ENCODE data around the gene ITIH5. TPM values are rescaled to one million over a fixed set of nuclear protein-coding genes. Genes with fewer than 3 reads are reported as not detected.

ITIH5 gene
- total and polyA plus RNA-seq, 2 of the 13 experiments (the other 11 are each of a cell fraction or from before 2014, with no cell fraction given) = 4.7 to 8.9 TPM

DNA sequence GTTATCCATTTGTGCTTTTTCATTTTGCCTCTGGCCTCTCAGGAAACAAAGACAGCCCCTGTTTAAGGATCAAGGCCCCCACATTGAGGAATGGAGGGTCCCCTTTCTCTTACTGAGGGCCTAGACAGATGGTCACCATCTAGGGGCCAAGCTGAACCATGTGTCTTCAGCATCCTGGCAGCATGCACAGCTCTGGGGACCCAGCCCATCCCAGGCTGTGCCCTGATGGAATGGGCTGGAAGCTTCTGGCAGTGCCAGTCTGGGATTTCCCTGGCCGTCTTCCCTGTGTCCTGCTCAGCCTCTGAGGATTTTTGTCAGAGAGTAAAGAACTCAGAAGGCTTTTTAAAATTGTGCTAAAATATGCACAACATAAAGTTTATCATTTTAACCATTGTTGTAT, 116.8 kb downstream of the ITIH5 start (continued):
- TF ChIP-seq, protein P1, sequence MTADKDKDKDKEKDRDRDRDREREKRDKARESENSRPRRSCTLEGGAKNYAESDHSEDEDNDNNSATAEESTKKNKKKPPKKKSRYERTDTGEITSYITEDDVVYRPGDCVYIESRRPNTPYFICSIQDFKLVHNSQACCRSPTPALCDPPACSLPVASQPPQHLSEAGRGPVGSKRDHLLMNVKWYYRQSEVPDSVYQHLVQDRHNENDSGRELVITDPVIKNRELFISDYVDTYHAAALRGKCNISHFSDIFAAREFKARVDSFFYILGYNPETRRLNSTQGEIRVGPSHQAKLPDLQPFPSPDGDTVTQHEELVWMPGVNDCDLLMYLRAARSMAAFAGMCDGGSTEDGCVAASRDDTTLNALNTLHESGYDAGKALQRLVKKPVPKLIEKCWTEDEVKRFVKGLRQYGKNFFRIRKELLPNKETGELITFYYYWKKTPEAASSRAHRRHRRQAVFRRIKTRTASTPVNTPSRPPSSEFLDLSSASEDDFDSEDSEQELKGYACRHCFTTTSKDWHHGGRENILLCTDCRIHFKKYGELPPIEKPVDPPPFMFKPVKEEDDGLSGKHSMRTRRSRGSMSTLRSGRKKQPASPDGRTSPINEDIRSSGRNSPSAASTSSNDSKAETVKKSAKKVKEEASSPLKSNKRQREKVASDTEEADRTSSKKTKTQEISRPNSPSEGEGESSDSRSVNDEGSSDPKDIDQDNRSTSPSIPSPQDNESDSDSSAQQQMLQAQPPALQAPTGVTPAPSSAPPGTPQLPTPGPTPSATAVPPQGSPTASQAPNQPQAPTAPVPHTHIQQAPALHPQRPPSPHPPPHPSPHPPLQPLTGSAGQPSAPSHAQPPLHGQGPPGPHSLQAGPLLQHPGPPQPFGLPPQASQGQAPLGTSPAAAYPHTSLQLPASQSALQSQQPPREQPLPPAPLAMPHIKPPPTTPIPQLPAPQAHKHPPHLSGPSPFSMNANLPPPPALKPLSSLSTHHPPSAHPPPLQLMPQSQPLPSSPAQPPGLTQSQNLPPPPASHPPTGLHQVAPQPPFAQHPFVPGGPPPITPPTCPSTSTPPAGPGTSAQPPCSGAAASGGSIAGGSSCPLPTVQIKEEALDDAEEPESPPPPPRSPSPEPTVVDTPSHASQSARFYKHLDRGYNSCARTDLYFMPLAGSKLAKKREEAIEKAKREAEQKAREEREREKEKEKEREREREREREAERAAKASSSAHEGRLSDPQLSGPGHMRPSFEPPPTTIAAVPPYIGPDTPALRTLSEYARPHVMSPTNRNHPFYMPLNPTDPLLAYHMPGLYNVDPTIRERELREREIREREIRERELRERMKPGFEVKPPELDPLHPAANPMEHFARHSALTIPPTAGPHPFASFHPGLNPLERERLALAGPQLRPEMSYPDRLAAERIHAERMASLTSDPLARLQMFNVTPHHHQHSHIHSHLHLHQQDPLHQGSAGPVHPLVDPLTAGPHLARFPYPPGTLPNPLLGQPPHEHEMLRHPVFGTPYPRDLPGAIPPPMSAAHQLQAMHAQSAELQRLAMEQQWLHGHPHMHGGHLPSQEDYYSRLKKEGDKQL (CRISPR knock-in tag; IDR thresholded peaks at IDR 0.05; ENCODE audit: low read depth) = no peak
- TF ChIP-seq ELF3 (CRISPR knock-in tag; IDR thresholded peaks at IDR 0.05) = no peak

DNA sequence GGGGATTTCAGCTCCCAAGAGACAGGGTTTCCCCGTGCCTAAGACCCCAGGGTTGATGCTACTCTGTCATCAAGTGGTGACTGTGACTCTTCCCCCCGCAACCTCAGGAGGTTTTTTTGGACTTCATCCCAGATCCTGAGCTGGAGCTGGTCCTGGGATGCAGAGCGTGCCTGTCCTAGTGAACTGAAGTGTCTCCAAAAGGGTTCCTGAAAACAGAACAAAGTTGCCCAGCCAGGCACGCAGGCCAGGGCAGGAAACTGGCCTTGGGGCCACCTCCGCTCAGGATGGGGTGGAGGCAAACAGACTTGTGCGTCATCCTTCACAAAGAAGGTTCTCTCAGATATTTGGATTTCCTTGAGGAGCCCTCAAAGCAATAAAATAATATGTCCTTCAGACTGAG, 118.9 kb downstream of the ITIH5 start:
- Histone ChIP-seq H3K4me2 (ENCODE audit: low read depth, low read length) (no peak overlapping the region), H3K4me3 (replicated peaks in 1 of 3; ENCODE audit: insufficient read depth in 1 of 3, low read depth in 2 of 3, low read length in 3 of 3) (no peak overlapping the region), H3K9me3 (ENCODE audit: low read length) (no peaks in the 10 kb centered on the region), H3K79me2 (ENCODE audit: insufficient read depth, low read length) (no peaks in the 10 kb centered on the region), H3K9ac (ENCODE audit: insufficient read depth, low read depth, low read length) (no peak overlapping the region), H3K27ac (ENCODE audit: extremely low read length, insufficient read depth, low read length) (no peak overlapping the region), H2AFZ (ENCODE audit: low read length) (no peak overlapping the region), H4K20me1 (ENCODE audit: insufficient read depth, low read length) (no peaks in the 10 kb centered on the region), H3K4me1 (ENCODE audit: insufficient read depth, low read length) (peaks cover 29% of the 10 kb centered on the region), H3K36me3 (replicated peaks in 1 of 2; ENCODE audit: control insufficient read depth in 1 of 2, insufficient read depth in 2 of 2, low read length in 2 of 2) (no peaks in the 10 kb centered on the region), H3K27me3 (ENCODE audit: control insufficient read depth in 1 of 2, insufficient read depth in 2 of 2, low read length in 2 of 2) (no peaks in the 10 kb centered on the region)
- intact Hi-C loops (cut with micrococcal nuclease; ENCODE audit: unreplicated experiment) = no loop called here
- CTCF ChIA-PET (ENCODE audit: low intra/inter-chr PET ratio, low total read pairs) = no interaction called here
- no peak for DNase-seq (ENCODE audit: low spot score)
- WGBS (ENCODE audit: low lambda C conversion rate) = 84% methylated on average over 5 of the region's 6 CpGs
- in situ Hi-C loops (cut with HindIII; ENCODE audit: extremely low pct_ligation_motif_present, low pct_unique_long_range_greater_than_20kb) = loop anchor here (5.0 to 10.0 kb wide), 2 partner anchors 44 to 117 kb away; partner anchors contain the start of gene ITIH5
- BruUV-seq (replicated peaks) = no TSS peak
- no peak for ATAC-seq
- POLR2A ChIA-PET = no interaction called here
- no peak for FAIRE-seq
- TF ChIP-seq ZNF629 (CRISPR knock-in tag; conservative IDR thresholded peaks at IDR 0.05) (no peak), HNRNPUL1 (IDR thresholded peaks at IDR 0.05; ENCODE audit: low read depth, low read length) (no peak), CHD4 (IDR thresholded peaks at IDR 0.05; ENCODE audit: borderline replicate concordance, low read length) (no peak), ZNF547 (CRISPR knock-in tag; IDR thresholded peaks at IDR 0.05) (no peak), ZNF451 (CRISPR knock-in tag; IDR thresholded peaks at IDR 0.05) (no peak), KIAA2018 (CRISPR knock-in tag; IDR thresholded peaks at IDR 0.05; ENCODE audit: borderline replicate concordance) (no peak), ZNF124 (CRISPR knock-in tag; IDR thresholded peaks at IDR 0.05) (no peak), ZZZ3 (CRISPR knock-in tag; IDR thresholded peaks at IDR 0.05; ENCODE audit: borderline replicate concordance) (no peak), HDAC6 (IDR thresholded peaks at IDR 0.05; ENCODE audit: low read depth, low read length) (no peak)
